HG02798 (cell line): ENCODE data around the gene OSER1.
"Not testable (repeated sequence)": the region's sequence is repeated elsewhere in the genome, so short reads cannot be mapped to it uniquely, and the experiment has no call there.

ENCODE experiments used
- ATAC-seq: cut with Tn5 transposase; IDR thresholded peaks from one replicate; pipeline ENCODE4 v1.9.1; 2021; ENCODE audit warnings: mild to moderate bottlenecking; ENCODE audit not compliant: unreplicated experiment, poor library complexity

Gene OSER1

DNA sequence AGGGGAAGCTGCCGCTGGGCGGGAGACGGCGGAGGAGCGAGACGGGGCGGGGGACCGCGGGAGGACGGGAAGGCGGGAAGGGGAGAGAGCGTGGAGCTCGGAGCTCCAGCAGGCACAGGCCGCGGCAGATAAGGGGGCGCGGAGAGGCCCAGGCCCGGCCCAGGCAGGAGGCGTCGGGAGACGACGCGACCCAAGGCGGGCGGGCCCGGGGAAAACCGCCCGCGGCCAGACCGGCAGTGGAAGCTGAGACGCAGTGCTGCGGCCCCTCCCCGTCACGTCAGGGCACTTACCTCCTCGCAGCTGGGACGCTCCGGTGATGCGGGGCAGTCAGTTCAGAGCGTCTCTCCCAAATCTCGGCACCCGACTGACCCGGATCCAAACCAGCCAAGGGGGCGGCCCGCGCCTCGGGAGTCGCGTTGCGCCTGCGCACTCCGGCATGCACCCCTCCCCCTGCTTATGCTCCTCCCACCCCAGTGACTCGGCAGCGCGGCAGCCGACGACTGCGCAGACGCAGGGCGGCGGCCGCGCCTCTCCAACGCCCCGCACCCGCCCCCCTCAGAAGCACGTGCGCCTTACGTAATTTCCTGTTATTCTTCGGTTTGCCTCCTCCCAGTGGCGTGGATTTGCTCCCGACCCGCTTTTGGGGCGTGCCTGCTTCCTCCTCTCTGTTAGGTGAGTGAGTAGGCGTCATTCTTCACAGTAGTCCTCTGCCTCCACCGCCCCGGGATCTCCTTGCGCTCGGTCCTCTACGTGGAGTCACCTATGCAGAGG is at the start of gene OSER1:
Gene OSER1 (minus strand): TSS at position 366 of the 771 bp plus-strand sequence. CDS start 3,814 bp downstream, outside the sequence.
- peak; percentile 92 for ATAC-seq

DNA sequence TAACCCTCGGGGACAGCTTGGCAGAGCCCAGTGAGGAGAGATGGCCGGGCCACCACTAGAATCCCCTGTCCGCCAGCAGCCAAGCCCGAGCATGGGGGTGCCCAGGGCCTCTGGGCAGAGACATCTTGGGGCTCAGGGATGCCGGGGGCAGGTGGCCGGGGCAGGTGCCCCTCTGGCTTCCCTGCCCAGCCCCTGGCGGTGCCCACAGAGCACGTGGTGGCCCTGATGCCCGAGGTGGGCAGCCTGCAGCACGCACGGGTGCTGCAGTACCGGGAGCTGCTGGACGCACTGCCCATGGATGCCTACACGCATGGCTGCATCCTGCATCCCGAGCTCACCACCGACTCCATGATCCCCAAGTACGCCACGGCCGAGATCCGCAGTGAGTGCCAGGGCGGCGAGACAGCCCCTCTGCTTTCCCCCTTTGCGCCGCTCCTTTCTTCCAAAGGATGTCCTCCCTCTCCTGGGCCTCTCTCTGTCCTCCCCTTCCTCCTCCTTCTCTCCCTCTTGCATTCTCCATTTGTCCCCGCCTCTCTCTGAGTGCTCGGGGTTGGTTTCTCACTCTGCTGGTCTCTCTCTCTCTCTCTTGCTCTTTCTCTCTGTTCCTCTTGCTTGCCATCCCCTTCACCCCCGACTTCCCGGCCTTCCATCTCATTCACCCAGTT is 47.8 kb upstream of the OSER1 start:
- no peak for ATAC-seq

DNA sequence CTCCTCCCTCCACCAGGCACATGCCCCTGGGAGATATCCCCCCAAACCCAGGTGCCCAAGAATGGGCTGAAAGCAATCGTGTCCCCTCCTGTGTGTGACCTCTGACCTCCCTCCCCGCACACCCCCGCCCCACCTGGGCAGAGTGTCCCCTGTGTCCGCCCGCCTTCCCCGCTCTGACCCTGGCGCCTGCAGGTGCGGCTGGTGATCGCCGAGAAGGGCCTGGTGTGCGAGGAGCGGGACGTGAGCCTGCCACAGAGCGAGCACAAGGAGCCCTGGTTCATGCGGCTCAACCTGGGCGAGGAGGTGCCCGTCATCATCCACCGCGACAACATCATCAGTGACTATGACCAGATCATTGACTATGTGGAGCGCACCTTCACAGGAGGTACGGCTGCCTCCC is 46.4 kb upstream of the OSER1 start:
- ATAC-seq: no peak

DNA sequence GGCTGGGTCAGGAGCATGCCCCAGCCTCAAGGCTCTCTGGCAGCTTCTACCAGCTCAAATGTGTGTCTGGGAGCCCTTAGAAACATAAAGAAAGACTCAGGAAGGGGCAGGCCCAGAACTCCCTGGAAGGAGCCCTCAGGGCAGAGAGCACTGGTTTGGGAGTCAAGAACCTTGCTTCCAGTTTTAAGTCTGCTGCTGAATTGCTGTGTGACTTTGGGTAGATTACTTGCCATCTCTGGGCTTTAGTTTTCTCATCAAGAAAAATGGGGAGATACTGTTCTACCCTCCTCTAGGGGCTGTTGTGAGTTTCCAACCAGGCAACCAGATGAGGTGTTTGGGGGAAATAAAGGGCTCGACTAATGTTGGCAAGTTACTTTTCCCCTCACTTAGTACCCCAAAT is 45.4 kb upstream of the OSER1 start:
- no peak for ATAC-seq

DNA sequence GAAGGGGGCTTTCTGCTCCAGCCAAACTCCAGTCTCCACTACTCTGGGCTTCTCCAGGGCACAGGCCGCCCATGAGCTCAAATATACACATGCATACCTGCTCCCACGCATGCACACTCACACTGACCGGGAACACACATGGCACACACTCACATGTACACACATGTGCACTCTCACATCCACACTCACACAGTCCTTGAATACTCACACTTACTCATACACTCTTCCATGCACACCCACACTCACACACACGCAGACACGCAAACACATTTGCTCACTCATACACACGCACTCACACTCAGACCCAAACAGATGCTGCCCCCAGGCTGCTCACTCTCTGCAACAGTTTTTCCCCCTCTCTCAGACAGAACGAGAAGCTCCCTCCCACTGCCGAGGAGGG is 43.5 kb upstream of the OSER1 start:
- ATAC-seq: no peak

DNA sequence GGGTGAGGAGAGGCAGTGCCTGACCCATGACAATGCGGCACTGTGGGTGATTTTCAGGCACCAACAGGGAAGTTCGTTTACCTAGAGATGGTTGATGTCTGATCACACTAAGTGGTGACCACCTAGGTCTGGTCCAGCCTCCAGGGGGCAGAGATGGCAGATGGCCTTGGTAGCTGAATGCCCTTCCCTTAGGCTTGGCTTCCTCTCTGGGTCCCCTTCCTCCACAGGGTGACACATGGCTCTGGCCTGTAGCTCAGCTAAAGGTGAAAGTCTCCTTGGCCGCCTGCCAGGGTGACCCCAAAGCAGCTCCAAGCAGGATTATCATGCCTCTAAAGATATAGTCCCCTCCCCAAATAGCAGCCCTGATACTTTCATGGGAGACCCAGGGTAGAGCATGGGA is 43.0 kb upstream of the OSER1 start:
- no peak for ATAC-seq

DNA sequence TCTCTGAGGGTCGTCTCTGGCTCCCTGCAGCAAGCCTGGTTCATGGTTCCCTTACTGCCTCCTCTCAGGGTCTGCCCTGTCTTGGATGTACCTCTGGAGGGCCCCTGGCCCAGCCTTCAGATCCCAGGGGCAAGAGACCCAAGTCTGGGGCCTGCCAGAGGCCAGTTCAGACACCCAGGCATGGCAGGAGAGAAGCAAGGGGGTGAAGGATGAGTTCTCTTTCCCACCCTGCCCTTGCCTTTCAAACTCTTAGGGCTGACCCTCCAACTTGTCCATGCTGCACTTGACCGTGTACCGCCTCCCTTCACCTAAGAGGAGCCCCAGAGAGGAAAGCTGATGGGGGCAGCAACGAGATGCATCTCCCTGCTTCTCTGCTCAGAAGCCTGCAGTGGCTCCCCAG is 40.7 kb upstream of the OSER1 start:
- no peak for ATAC-seq

DNA sequence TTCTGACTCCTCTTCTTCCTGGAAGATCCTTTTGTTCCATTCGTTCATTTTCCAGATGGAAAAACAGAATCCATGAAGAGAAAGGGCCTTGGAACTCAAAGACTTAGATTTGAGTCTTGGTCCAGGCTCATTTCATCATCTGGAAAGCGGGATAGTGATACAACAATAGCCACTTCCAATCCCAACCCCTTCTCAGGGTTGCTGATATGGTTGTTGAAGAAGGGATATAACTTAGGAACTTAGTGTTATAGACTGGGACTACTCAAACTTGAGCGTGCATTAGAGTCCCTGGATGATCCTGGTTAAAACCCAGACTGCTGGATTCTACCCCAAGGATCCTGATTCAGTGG is 37.8 kb upstream of the OSER1 start:
- no peak for ATAC-seq

DNA sequence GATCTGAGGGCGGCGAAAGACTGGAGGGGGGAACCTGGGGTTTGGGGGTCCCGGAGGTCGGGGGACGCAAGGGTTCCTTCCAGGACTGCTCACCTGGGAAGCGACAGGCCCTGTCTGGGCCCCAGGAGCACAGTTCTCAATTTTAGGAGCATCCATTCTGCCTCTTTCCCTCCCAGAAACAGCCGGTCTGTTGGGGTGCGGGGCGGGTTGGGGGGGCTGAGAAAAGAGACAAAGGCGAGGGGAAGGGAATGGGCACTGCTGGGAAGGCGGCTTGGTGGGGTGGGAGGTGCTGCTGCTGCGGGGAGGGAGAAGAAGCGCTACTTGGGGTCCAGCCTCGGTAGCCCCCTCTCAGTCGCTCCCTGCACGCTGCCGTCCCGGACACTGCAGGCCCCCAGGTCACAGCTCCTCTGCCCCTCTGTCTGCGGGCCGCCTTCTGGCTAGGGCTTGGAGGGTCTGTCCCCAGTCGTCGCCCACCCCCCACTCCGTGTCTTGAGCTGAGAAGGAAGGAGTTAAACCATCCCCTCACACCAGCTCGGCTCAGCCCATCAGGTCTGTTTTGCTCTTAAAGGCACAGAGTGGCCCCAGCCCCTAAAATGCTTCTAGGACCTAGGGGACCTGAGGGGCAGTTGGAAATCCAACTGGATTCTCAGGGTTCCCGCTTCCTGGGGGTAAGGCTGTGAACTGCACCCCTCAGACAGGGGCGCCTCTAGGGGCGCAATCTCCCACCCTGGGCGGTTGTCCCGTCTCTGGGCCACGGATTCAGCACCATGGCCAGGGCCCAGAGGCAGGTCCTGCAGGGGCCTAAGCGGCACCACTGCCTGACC is 37.2 kb upstream of the OSER1 start:
- ATAC-seq: no peak

DNA sequence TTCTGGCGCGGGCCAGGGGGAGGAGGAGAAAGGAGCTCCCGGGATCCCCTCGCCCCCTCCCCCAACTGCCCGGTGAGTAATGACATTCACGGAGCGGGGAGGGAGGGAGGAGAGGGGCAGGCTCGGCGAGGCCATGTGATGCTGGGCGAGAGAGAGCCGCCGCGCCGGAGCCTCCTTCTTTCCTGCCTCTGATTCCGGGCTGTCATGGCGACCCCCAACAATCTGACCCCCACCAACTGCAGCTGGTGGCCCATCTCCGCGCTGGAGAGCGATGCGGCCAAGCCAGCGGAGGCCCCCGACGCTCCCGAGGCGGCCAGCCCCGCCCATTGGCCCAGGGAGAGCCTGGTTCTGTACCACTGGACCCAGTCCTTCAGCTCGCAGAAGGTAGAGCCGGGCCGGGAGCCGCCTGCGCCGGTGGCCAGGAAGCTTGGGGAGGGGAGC is 36.6 kb upstream of the OSER1 start, which contains the start of gene GDAP1L1:
Gene GDAP1L1 (plus strand): TSS at position 178 of the 441 bp plus-strand sequence. CDS start 27 bp downstream, at position 205.
- ATAC-seq: no peak

DNA sequence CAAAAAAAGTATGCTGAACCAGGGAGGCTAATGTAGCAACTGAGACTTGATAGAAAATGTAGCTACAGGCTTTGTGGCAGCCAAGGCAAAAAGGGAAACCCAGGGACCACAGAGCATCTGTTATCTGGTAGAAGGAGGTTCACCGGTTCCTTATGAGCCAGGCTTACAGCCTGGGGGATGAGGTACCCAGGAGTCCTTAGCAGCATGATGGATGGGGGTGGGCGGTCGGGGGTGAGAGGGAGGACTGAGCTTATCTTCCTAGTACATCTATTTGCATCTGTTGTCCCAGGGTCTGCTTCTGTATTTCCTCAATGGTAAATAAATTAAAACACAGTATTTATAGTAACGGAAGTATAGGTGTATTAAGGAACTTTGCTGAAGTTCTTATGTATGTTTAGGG is 35.4 kb upstream of the OSER1 start:
- ATAC-seq: no peak

DNA sequence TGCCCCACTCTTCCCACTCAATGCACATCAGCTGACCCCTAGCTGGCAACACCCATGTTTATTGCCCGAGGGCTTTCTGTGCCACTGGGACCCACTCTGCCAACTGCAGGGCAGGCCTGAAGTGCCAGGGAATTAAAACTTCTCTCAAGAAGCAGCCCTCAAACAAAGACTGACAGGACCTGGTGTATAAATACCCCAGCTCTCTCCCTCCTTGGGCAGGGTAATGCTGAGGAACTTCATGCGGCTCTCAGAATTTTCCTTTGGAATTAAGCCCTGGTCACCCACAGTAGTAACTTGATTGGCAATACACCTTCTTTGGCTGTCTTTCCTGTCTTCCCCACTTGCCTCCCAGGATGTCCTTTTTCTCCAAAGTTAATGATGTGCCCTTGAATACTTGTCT is 31.2 kb upstream of the OSER1 start:
- ATAC-seq: no peak

DNA sequence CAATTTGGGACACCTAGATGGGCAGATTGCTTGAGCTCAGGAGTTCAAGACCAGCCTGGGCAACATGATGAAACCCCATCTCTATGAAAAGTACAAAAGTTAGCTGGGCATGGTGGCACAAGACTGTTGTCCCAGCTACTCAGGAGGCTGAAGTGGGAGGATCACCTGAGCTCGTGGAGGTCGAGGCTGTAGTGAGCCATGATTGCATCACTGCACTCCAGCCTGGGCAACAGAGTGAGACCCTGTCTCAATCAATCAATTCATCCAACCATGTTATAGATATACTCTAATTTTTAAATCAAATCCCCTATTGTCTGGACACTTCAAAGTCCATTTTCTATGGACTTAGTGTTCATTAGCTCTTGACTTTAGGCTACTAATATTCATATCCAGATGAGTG is 26.3 kb upstream of the OSER1 start:
- ATAC-seq: not testable (repeated sequence)

DNA sequence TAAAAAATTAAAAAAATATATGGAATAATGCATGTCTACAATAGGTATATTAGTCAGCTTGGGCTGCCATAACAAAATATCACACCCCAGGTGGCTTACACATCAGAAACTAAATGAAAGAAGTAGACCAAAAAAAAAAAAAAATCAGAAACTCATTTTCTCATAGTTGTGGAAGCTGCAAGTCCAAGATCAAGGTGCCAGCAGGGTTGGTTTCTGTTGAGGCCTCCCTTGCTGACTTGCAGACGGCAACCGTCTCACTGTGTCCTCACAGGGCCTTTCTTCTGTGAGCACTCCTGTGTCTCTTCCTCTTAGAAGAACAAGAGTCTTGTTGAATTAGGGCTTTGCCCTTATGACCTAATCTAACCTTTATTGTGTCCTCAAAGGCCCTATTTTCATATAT is 25.1 kb upstream of the OSER1 start:
- no peak for ATAC-seq

DNA sequence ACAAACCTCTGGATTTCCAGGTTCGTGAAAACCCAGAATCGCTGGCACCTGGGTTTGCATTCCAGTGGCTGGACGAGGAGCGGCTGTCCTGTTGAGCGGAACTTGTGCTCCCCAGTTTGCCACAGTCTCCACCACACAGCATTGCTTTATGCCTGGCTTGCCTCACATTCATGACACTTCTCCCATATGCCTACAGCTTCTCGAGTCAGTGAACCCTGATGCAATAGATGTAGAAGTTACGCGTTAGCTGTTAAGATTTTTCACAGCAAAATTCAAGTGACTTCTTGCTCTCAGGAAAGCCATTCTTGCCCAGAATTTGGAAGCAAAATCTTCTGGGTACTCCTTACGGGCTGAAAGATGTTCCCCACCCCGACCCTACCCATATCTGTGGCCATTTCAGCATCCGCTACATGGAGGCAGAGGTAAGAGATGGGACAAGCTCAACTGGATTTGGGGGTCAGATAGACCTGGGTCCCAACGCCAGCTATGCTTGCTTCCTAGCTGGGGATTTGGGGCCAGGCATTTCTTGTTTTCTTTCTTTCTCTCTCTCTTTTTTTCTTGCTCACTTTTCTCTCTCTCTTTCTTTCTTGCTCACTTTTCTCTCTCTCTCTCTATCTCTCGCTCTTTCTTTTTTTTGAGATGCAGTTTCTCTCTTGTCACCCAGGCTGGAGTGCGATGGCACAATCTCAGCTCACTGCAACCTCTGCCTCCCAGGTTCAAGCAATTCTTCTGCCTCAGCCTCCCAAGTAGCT is 24.2 kb upstream of the OSER1 start:
- ATAC-seq: no peak

DNA sequence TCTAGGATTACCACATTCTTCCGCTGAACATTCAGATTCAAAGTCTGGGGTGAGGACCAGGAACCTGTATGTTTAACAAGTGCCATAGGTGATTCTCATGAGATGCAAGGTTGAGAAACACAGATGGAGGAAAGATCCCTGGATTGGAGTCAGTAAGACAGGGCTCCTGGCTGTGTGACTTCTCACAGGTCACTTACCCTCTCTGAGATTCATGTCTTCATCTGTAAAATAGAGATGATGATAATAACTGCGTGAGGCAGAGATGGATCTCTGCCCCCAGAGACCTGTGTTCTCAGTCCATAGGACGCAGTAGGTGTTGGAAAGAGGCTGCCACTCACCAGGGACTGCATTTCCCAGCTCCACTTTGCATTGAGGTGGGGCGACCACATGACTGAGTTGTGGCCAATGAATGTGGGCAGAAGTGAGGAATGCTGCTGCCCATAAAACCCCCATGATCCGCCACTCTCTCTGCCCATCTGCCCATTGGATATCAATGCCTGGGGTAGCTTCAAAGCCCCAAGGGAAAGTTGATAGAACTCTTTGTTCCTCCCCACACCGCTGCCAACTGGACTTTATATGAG is 23.0 kb upstream of the OSER1 start:
- no peak for ATAC-seq

DNA sequence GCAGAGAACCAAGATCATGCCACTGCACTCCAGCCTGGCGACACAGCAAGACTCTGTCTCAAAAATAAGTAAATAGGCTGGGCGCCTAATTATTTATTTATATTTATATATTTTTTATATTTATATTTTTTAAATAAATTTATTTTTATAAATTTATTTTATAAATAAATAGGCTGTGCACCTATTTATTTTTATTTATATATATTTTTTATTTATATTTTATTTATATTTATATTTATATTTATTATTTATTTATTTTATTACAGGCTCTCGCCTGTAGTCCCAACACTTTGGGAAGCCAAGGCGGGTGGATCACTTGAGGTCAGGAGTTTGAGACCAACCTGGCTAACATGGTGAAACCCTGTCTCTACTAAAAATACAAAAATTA is 21.9 kb upstream of the OSER1 start:
- ATAC-seq: not testable (repeated sequence)

DNA sequence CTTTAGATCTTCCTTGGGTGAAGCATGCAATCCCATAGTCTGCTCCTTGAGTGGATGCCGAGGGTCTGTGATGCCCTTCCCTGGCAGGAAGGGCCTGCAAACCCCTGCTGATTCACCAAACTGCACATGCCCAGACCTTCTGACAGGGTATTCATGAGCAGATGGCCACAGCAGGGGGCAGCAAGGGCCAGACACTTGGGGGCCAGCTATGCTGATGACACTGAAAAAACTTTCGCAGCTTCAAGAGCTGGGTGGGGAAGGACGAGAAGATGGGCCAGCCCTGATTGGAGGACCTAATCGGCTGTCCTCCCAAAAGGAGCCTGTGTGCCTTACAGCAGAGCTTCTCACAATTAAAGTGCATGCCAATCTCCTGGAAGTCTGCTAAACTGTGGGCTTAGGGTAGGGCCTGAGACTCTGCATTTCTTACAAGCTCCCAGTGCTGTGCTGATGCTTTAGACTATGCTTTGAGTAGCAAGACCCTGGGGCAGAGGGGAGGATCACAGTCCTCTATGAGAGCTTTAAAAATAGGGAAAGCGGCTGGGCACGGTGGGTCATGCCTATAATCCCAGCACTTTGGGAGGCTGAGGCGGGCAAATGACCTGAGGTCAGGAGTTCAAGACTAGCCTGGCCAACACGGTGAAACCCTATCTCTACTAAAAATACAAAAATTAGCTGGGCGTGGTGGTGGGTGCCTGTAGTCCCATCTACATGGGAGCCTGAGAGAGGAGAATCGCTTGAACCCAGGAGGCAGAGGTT is 21.3 kb upstream of the OSER1 start:
- ATAC-seq: no peak

DNA sequence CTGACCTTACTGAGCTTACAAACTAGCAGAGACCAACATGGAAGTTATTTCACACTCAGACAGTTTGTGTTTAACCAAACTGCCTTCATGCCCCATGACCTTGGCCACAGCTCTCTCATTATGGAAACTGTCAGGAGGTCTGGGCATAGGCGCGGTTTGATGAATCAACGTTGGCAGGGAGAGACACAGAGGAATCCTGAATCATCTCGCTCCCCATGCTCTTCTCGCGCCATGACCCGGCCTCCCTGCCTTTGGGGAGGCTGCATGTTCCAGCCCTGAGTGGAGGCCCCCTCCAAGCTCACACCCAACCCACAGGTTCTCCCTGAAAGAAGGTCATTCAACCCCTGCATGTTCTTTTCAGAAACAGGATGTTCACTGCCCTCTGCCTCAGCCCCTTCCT is 20.6 kb upstream of the OSER1 start:
- no peak for ATAC-seq
